KMS-11 (cell line): Measurements from ENCODE around the gene SIL1.
"Not testable (repeated sequence)": the region's sequence is repeated elsewhere in the genome, so short reads cannot be mapped to it uniquely, and the experiment has no call there.

ENCODE experiments used
- H2AFZ ChIP-seq: fragments of 200-600 bp; sonication (generic); 2 replicates; pipeline ENCODE4 v1.6.1; 2016; ENCODE audit warnings: antibody characterized with exemption, mixed run types, low read depth
- H3K27ac ChIP-seq: fragments of 200-600 bp; sonication (generic); 2 replicates; pipeline ENCODE4 v1.6.1; 2016; ENCODE audit warnings: mild to moderate bottlenecking, mixed run types
- H3K27me3 ChIP-seq: fragments of 200-600 bp; sonication (generic); 2 replicates; pipeline ENCODE4 v1.6.1; 2017; ENCODE audit warnings: mild to moderate bottlenecking, low read depth, mixed run types, moderate library complexity; ENCODE audit not compliant: insufficient read depth
- H3K36me3 ChIP-seq: fragments of 200-600 bp; sonication (generic); 2 replicates; pipeline ENCODE4 v1.6.1; 2017; ENCODE audit warnings: mild to moderate bottlenecking, mixed run types; ENCODE audit not compliant: insufficient read depth
- H3K4me1 ChIP-seq: fragments of 200-600 bp; sonication (generic); 2 replicates; pipeline ENCODE4 v1.6.1; 2016; ENCODE audit warnings: mild to moderate bottlenecking, low read depth, mixed run types; ENCODE audit not compliant: poor library complexity, severe bottlenecking
- H3K4me2 ChIP-seq: fragments of 200-600 bp; sonication (generic); 2 replicates; pipeline ENCODE4 v1.7.0; 2016; ENCODE audit warnings: mild to moderate bottlenecking, mixed run types
- H3K4me3 ChIP-seq: fragments of 200-600 bp; sonication (generic); IDR thresholded peaks from 2 replicates; pipeline ENCODE4 v1.6.1; 2017; ENCODE audit warnings: low read depth, low read length, mixed read lengths; ENCODE audit not compliant: insufficient read depth
- H3K79me2 ChIP-seq: fragments of 200-600 bp; sonication (generic); 2 replicates; pipeline ENCODE4 v1.6.1; 2016; ENCODE audit warnings: low read depth, mixed run types; ENCODE audit not compliant: insufficient read depth
- H3K9ac ChIP-seq: fragments of 200-600 bp; sonication (generic); 2 replicates; pipeline ENCODE4 v1.6.1; 2016; ENCODE audit warnings: mild to moderate bottlenecking, mixed run types
- H4K20me1 ChIP-seq: fragments of 200-600 bp; sonication (generic); 2 replicates; pipeline ENCODE4 v1.6.1; 2016; ENCODE audit warnings: mild to moderate bottlenecking, mixed run types; ENCODE audit not compliant: insufficient read depth
- TF ChIP-seq, protein P1 (sequence below): fragments of 200-600 bp; sonication (generic); conservative IDR thresholded peaks from 2 replicates; pipeline ENCODE4 v1.6.1; 2017; ENCODE audit warnings: low read depth, mild to moderate bottlenecking, antibody characterized with exemption, low read length, moderate library complexity, mixed read lengths

The SIL1 gene

DNA sequence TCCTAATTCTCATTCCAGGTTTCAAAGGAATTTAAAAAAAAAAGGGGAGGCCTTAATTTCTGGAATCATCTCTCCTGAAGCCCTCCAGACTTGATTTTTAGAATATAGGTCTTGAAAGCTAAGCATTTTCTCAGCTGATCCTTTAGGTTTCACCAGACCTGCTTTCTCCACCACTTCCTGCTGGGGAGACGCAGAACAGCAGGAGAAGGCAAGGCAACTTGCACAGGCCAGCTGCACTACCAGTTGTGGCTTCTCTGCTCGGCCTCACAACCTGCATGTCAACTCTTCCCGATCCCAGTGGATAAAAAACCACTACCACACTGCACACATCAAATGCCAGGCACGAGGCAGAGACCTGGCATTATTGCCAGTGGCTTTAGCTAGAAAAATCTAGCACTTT, 119.8 kb downstream of the SIL1 start:
- TF ChIP-seq, protein P1, sequence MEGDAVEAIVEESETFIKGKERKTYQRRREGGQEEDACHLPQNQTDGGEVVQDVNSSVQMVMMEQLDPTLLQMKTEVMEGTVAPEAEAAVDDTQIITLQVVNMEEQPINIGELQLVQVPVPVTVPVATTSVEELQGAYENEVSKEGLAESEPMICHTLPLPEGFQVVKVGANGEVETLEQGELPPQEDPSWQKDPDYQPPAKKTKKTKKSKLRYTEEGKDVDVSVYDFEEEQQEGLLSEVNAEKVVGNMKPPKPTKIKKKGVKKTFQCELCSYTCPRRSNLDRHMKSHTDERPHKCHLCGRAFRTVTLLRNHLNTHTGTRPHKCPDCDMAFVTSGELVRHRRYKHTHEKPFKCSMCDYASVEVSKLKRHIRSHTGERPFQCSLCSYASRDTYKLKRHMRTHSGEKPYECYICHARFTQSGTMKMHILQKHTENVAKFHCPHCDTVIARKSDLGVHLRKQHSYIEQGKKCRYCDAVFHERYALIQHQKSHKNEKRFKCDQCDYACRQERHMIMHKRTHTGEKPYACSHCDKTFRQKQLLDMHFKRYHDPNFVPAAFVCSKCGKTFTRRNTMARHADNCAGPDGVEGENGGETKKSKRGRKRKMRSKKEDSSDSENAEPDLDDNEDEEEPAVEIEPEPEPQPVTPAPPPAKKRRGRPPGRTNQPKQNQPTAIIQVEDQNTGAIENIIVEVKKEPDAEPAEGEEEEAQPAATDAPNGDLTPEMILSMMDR = no peak
- no peak overlapping the region for H3K27ac ChIP-seq
- H3K4me1 ChIP-seq = peaks cover 12% of the 10 kb centered on the region
- no peaks in the 10 kb centered on the region for H4K20me1 ChIP-seq
- H3K36me3 ChIP-seq = no peaks in the 10 kb centered on the region
- H3K4me2 ChIP-seq = no peak overlapping the region
- H2AFZ ChIP-seq = no peak overlapping the region
- H3K79me2 ChIP-seq = no peaks in the 10 kb centered on the region
- H3K27me3 ChIP-seq = no peaks in the 10 kb centered on the region
- no peak overlapping the region for H3K9ac ChIP-seq
- no peak overlapping the region for H3K4me3 ChIP-seq

DNA sequence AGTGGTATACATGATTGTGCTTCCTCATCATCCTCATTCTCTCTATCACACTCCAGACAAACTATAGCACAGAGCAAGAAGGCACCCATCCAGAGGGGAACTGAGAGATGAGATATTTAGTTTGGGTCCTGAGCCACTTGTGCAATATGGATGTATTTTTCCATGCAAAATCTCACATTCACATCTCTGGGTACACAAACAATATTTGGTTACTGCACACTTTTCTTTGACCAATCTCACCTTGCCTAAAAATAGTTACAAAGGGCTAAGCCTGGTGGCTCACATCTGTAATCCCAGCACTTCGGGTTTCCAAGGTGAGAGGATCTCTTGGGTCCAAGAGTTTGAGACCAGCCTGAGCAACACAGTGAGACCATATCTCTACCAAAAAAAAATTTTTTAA, 120.3 kb downstream of the SIL1 start:
- H3K79me2 ChIP-seq = no peaks in the 10 kb centered on the region
- H3K9ac ChIP-seq = no peak overlapping the region
- H3K4me2 ChIP-seq = no peak overlapping the region
- H3K27me3 ChIP-seq = no peaks in the 10 kb centered on the region
- no peak overlapping the region for H3K27ac ChIP-seq
- no peak overlapping the region for H3K4me3 ChIP-seq
- TF ChIP-seq, protein P1 = no peak
- H3K4me1 ChIP-seq = peaks cover 12% of the 10 kb centered on the region
- H3K36me3 ChIP-seq = no peaks in the 10 kb centered on the region
- H4K20me1 ChIP-seq = no peaks in the 10 kb centered on the region
- H2AFZ ChIP-seq = no peak overlapping the region

DNA sequence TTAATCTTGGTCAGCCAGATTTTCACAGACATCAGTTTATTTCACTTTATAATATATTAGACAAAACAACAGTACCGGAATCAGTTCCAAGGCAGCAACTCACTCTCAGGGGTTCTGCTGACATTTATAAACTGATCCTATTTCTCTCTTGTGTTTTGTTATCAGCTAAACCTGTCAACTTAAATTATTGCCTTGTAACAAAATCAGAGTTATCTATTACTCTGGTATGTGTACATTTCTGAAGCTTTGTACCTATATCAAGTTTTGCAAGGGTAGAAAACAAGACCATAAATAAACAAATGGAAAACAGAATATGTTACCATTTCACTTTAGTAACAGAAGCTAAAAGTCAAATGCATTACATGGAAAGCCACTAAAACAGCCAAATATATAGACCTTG, 122.1 kb downstream of the SIL1 start:
- Histone ChIP-seq H2AFZ (no peak overlapping the region), H3K4me3 (no peak overlapping the region)

DNA sequence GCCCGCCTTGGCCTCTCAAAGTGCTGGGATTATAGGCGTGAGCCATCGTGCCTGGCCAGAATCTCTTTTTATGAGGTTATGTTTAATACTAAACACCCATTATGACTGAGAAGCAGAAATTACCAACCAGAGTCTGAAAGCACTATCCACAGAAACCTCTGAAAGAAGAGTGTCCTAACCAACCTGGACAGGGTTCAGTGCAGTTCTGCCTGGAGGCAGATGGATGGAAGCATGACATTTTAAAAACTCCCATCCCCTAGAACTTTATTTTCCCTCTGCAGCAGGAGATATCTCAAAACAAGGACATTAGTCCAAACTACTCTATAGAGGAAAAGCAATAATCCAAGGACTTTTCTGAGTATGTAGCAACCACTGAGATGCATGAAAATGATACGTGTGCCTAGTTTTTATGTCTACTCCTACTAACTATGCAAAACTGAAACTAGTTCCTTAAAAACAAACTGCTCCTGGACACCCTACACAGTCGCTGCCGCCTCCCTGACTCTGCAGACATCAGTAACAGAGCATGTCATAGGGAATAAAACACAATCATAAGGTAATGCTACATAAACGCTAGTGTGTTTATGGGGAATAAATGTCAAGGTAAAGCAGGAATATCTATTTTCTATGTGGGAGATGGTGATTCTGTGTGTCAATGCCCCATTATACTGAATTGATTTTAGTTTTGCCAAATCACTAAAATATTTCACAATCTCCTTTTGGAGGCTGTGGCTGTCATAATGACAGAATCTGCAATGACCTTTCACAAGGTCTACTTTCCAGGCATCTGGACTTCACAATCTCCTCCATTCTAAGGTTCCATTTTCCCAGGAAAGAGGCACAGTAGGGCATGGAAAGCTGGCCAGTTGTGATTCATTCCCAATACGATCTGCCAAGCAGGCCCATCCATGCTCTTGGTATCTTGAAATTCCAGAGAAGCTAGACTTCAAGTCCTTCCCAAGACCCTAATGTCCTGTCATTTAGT, 122.8 kb downstream of the SIL1 start:
- H3K4me3 ChIP-seq = no peak overlapping the region
- H3K27me3 ChIP-seq = no peaks in the 10 kb centered on the region
- peaks cover 12% of the 10 kb centered on the region for H3K4me1 ChIP-seq
- no peaks in the 10 kb centered on the region for H3K79me2 ChIP-seq
- H2AFZ ChIP-seq = no peak overlapping the region
- no peak overlapping the region for H3K4me2 ChIP-seq
- H3K36me3 ChIP-seq = no peaks in the 10 kb centered on the region
- H3K27ac ChIP-seq = no peak overlapping the region
- no peaks in the 10 kb centered on the region for H4K20me1 ChIP-seq
- no peak overlapping the region for H3K9ac ChIP-seq
- TF ChIP-seq, protein P1 = no peak

More for the DNA sequence above, 122.1 kb downstream of the SIL1 start:
- Histone ChIP-seq H3K27ac (no peak overlapping the region), H3K4me2 (no peak overlapping the region), H3K36me3 (no peaks in the 10 kb centered on the region), H3K79me2 (no peaks in the 10 kb centered on the region), H4K20me1 (no peaks in the 10 kb centered on the region), H3K27me3 (no peaks in the 10 kb centered on the region), H3K4me1 (peaks cover 12% of the 10 kb centered on the region), H3K9ac (no peak overlapping the region)
- TF ChIP-seq, protein P1 = no peak

DNA sequence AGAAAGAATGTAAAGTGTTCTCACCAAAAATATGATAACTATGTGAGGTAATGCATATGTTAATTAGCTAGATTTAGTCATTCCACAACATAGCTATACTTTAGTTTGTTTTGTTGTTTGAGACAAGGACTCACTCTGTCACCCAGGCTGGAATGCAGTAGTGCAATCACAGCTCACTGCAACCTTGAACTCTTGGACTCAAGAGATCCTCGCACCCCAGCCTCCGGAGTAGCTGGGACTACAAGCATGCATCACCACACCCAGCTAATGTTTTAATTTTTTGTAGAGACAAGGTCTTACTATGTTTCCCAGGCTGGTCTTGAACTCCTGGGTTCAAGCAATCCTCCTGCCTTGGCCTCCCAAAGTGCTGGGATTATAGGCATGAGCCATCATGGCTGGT, 124.2 kb downstream of the SIL1 start:
- not testable (repeated sequence) for H4K20me1 ChIP-seq, H2AFZ ChIP-seq, H3K4me2 ChIP-seq, H3K27ac ChIP-seq, H3K9ac ChIP-seq, H3K4me3 ChIP-seq, H3K27me3 ChIP-seq, H3K36me3 ChIP-seq, H3K79me2 ChIP-seq
- H3K4me1 ChIP-seq = peaks cover 12% of the 10 kb centered on the region
